NB4 (cell line): ENCODE measurements around the gene KDM5C.

Experiments
- DNase-seq: peaks from one replicate; pipeline ENCODE4 v3.0.0; 2010; ENCODE audit warnings: low read depth
- H3K4me3 ChIP-seq: one replicate; pipeline ENCODE4 v1.5.1; 2011; ENCODE audit warnings: mild to moderate bottlenecking, low read depth, low read length, moderate library complexity
- CTCF ChIP-seq: IDR thresholded peaks from one replicate; pipeline ENCODE4 v1.5.1; 2012; ENCODE audit warnings: low read depth, low read length
- MYC ChIP-seq: IDR thresholded peaks from 2 replicates; pipeline ENCODE4 v1.6.1; 2011; ENCODE audit warnings: low read depth, low read length
- POLR2A ChIP-seq: IDR thresholded peaks from 2 replicates; pipeline ENCODE4 v1.6.1; 2011; ENCODE audit warnings: mild to moderate bottlenecking; ENCODE audit not compliant: insufficient read length; ENCODE audit errors: extremely low read depth
- TF ChIP-seq, protein P1 (sequence below): IDR thresholded peaks from 2 replicates; pipeline ENCODE4 v1.6.1; 2011; ENCODE audit warnings: low read depth, low read length

The KDM5C gene

GRCh38 chrX:53195401-53195800, 29.6 kb downstream of the KDM5C start:
- no peak overlapping the region for H3K4me3 ChIP-seq
- no peak for DNase-seq
- TF ChIP-seq CTCF: no peak
- TF ChIP-seq, protein P1, sequence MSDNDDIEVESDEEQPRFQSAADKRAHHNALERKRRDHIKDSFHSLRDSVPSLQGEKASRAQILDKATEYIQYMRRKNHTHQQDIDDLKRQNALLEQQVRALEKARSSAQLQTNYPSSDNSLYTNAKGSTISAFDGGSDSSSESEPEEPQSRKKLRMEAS: no peak
- TF ChIP-seq POLR2A: no peak
- TF ChIP-seq MYC: no peak

- TF ChIP-seq POLR2A (no peak), CTCF (no peak), MYC (no peak)
- TF ChIP-seq, protein P1: no peak
- H3K4me3 ChIP-seq: no peak overlapping the region
- no peak for DNase-seq
Observed at GRCh38 chrX:53194308-53194707, 30.7 kb downstream of the KDM5C start.

GRCh38 chrX:53193093-53193492, 31.9 kb downstream of the KDM5C start:
- TF ChIP-seq MYC (no peak), POLR2A (no peak), CTCF (no peak)
- TF ChIP-seq, protein P1: no peak
- no peak overlapping the region for H3K4me3 ChIP-seq
- no peak for DNase-seq

GRCh38 chrX:53190363-53190960, 34.5 kb downstream of the KDM5C start:
- DNase-seq: peak; percentile 15

DNA sequence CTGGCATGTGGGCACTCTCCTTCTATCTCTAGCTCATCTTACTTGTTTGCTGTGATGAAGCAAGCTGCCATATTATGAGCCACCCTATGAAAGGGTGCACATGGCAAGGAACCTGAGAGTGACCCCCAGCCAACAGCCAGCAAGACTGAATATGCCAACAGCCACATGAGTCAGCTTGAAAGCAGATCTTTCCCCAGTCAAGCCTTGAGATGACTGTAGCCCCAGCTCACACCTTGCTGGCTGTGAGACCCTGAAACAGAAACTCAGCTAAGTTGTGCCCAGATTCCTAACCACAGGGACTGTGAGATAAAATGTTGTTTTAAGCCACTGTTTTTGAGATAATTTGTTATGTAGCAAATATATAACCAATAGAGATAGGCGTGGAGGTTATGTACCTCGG, 36.2 kb downstream of the KDM5C start:
- no peak overlapping the region for H3K4me3 ChIP-seq
- TF ChIP-seq POLR2A (no peak), MYC (no peak), CTCF (no peak)
- TF ChIP-seq, protein P1: no peak
- no peak for DNase-seq

More at GRCh38 chrX:53190363-53190960, 34.5 kb downstream of the KDM5C start:
- peak; percentile 12 for TF ChIP-seq CTCF
- TF ChIP-seq, protein P1: no peak
- no peak overlapping the region for H3K4me3 ChIP-seq
